ENCODE results near the gene HTRA3.

The HTRA3 gene

GRCh38 chr4:8307714-8308113 lies 38.2 kb downstream of the HTRA3 start:
- H4K20me1 ChIP-seq (ENCODE audit: insufficient read depth, low read length), result no peaks in the 10 kb centered on the region
- H3K79me2 ChIP-seq (ENCODE audit: low read length), result no peaks in the 10 kb centered on the region
- no peak overlapping the region for H3K4me3 ChIP-seq (ENCODE audit: low read length)
- H3K36me3 ChIP-seq (replicated peaks; ENCODE audit: low read depth, low read length), result no peaks in the 10 kb centered on the region
- no peak overlapping the region for H3K9ac ChIP-seq (ENCODE audit: low read length)
- no peak overlapping the region for H3K27ac ChIP-seq (ENCODE audit: low read length)
- H3K27me3 ChIP-seq (ENCODE audit: low read depth, low read length), result peaks cover 22% of the 10 kb centered on the region
- H3K9me3 ChIP-seq (ENCODE audit: insufficient read depth, low read length), result no peaks in the 10 kb centered on the region
- no peak for TF ChIP-seq EZH2phosphoT487 (IDR thresholded peaks at IDR 0.05; ENCODE audit: low read depth)
- TF ChIP-seq CTCF (IDR thresholded peaks at IDR 0.05; ENCODE audit: low read depth, low read length), result no peak
- H3K4me2 ChIP-seq (ENCODE audit: low read length), result no peak overlapping the region
- H3K4me1 ChIP-seq (ENCODE audit: low read length), result no peaks in the 10 kb centered on the region
- no peak overlapping the region for H2AFZ ChIP-seq (ENCODE audit: low read depth, low read length)

GRCh38 chr4:8308144-8308543 lies 38.6 kb downstream of the HTRA3 start:
- TF ChIP-seq CTCF (IDR thresholded peaks at IDR 0.05; ENCODE audit: low read depth, low read length) (no peak), EZH2phosphoT487 (IDR thresholded peaks at IDR 0.05; ENCODE audit: low read depth) (no peak)

GRCh38 chr4:8308856-8309771 lies 39.6 kb downstream of the HTRA3 start:
- no peaks in the 10 kb centered on the region for H3K9me3 ChIP-seq (ENCODE audit: insufficient read depth, low read length)
- no peaks in the 10 kb centered on the region for H3K4me1 ChIP-seq (ENCODE audit: low read length)
- no peaks in the 10 kb centered on the region for H3K79me2 ChIP-seq (ENCODE audit: low read length)
- no peak overlapping the region for H3K27ac ChIP-seq (ENCODE audit: low read length)
- no peaks in the 10 kb centered on the region for H3K36me3 ChIP-seq (replicated peaks; ENCODE audit: low read depth, low read length)
- no peak overlapping the region for H3K9ac ChIP-seq (ENCODE audit: low read length)
- H4K20me1 ChIP-seq (ENCODE audit: insufficient read depth, low read length), result no peaks in the 10 kb centered on the region
- no peak overlapping the region for H3K4me3 ChIP-seq (ENCODE audit: low read length)
- no peak overlapping the region for H2AFZ ChIP-seq (ENCODE audit: low read depth, low read length)
- no peak overlapping the region for H3K4me2 ChIP-seq (ENCODE audit: low read length)
- TF ChIP-seq CTCF (IDR thresholded peaks at IDR 0.05; ENCODE audit: low read depth, low read length) (no peak), EZH2phosphoT487 (IDR thresholded peaks at IDR 0.05; ENCODE audit: low read depth) (no peak)
- peaks cover 22% of the 10 kb centered on the region for H3K27me3 ChIP-seq (ENCODE audit: low read depth, low read length)

More at GRCh38 chr4:8308144-8308543, 38.6 kb downstream of the HTRA3 start:
- H3K27me3 ChIP-seq (ENCODE audit: low read depth, low read length), result peaks cover 19% of the 10 kb centered on the region
- no peaks in the 10 kb centered on the region for H4K20me1 ChIP-seq (ENCODE audit: insufficient read depth, low read length)
- no peaks in the 10 kb centered on the region for H3K36me3 ChIP-seq (replicated peaks; ENCODE audit: low read depth, low read length)
- H3K79me2 ChIP-seq (ENCODE audit: low read length), result no peaks in the 10 kb centered on the region
- H3K4me2 ChIP-seq (ENCODE audit: low read length), result no peak overlapping the region
- no peaks in the 10 kb centered on the region for H3K4me1 ChIP-seq (ENCODE audit: low read length)
- H3K4me3 ChIP-seq (ENCODE audit: low read length), result no peak overlapping the region
- no peak overlapping the region for H3K27ac ChIP-seq (ENCODE audit: low read length)
- H2AFZ ChIP-seq (ENCODE audit: low read depth, low read length), result no peak overlapping the region
- H3K9ac ChIP-seq (ENCODE audit: low read length), result no peak overlapping the region
- H3K9me3 ChIP-seq (ENCODE audit: insufficient read depth, low read length), result no peaks in the 10 kb centered on the region

- no peaks in the 10 kb centered on the region for H3K9me3 ChIP-seq (ENCODE audit: insufficient read depth, low read length)
- TF ChIP-seq EZH2phosphoT487 (IDR thresholded peaks at IDR 0.05; ENCODE audit: low read depth) (no peak), CTCF (IDR thresholded peaks at IDR 0.05; ENCODE audit: low read depth, low read length) (no peak)
- no peak overlapping the region for H3K4me2 ChIP-seq (ENCODE audit: low read length)
Observed at GRCh38 chr4:8310306-8310705, 40.8 kb downstream of the HTRA3 start.

More at GRCh38 chr4:8310306-8310705, 40.8 kb downstream of the HTRA3 start:
- Histone ChIP-seq H3K36me3 (replicated peaks; ENCODE audit: low read depth, low read length) (no peaks in the 10 kb centered on the region), H3K27ac (ENCODE audit: low read length) (no peak overlapping the region), H4K20me1 (ENCODE audit: insufficient read depth, low read length) (no peaks in the 10 kb centered on the region), H3K9ac (ENCODE audit: low read length) (no peak overlapping the region), H3K27me3 (ENCODE audit: low read depth, low read length) (peaks cover 23% of the 10 kb centered on the region), H3K4me3 (ENCODE audit: low read length) (no peak overlapping the region), H3K79me2 (ENCODE audit: low read length) (no peaks in the 10 kb centered on the region), H2AFZ (ENCODE audit: low read depth, low read length) (no peak overlapping the region), H3K4me1 (ENCODE audit: low read length) (no peaks in the 10 kb centered on the region)
